Stimulated activated memory B cell treated with anti-CD40 and anti-IgM and Interleukin-4, amounts not matched to agents 10 μg/mL and 1 μg/mL and 100 μg/mL, for 72 hours (primary cell): Measurements from ENCODE around the gene RIPPLY3.
"Not testable (repeated sequence)": the region's sequence is repeated elsewhere in the genome, so short reads cannot be mapped to it uniquely, and the experiment has no call there.

Experiments
- ATAC-seq: fragments of 150-1000 bp; cut with Tn5 transposase; 2 replicates; pipeline ENCODE4 v1.10.0; 2021
- H3K27ac Mint-ChIP-seq: one replicate; pipeline ENCODE4 v1.8.0; 2022; ENCODE audit warnings: mild to moderate bottlenecking, mixed read lengths
- H3K27me3 Mint-ChIP-seq: one replicate; pipeline ENCODE4 v1.8.0; 2022; ENCODE audit warnings: mixed read lengths
- H3K36me3 Mint-ChIP-seq: one replicate; pipeline ENCODE4 v1.8.0; 2022; ENCODE audit warnings: mixed read lengths
- H3K4me1 Mint-ChIP-seq: one replicate; pipeline ENCODE4 v1.8.0; 2022; ENCODE audit warnings: mixed read lengths
- H3K4me3 Mint-ChIP-seq: one replicate; pipeline ENCODE4 v1.8.0; 2022; ENCODE audit warnings: mild to moderate bottlenecking, moderate library complexity, mixed read lengths
- H3K9me3 Mint-ChIP-seq: one replicate; pipeline ENCODE4 v1.8.0; 2022; ENCODE audit warnings: mixed read lengths

The RIPPLY3 gene

DNA sequence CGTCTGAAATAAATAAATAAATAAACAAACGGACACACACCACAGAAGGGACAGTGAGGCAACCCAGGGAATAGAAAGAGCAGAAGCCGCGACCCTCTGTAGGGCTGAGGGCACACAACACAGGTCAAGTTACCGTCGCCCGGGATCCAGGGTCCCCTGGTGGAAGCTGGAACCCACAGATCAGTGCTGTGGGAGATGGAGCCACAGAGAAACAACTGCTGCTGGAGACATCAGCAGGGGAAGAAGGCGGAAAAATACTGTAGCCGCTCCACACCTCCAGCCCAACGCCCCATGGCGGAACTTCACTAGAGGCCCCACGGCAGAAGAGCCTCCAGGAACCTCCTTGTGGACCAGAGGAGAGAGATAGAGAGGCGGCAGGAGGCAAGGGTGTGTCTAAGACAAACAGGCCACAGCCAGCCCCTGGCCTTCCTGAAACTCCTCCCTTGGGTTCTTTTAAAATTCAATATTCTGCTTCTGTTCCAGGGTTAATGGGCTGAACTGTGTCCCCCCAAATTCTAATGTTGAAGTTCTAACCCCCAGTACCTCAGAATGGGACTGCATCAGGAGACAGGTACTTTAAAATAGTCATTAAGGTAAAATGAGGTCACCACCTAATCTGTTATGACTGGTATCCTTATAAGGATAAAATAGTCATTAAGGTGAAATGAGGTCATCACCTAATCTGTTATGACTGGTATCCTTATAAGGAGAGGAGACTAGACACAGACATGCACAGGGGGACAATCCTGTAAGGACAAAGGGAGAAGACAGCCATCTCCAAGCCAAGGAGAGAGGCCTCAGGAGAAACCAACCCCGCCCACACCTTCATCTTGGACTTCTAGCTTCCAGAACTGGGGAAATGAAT lies 32.3 kb upstream of the RIPPLY3 start:
- Mint-ChIP-seq H3K9me3 (no peaks in the 10 kb centered on the region), H3K36me3 (no peaks in the 10 kb centered on the region), H3K4me3 (no peak overlapping the region), H3K4me1 (peaks cover 22% of the 10 kb centered on the region), H3K27ac (no peak overlapping the region), H3K27me3 (no peaks in the 10 kb centered on the region)
- ATAC-seq = no peak

DNA sequence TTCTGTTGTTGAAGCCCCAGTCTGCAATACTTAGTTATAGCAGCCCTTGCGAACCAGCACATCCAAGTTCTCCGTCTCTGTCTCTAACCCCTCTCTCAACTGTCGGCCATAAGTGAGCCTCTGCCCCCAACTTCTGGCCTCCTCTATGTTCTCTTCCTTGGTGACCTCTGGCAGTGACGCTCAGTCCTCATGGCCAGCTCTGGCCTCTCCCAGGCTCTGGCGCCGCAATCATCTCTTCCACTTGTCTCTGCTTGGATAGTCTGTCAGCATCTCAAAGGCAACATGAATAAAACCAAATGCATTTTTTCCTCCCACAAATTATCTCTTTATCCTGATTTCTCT lies 31.7 kb upstream of the RIPPLY3 start:
- no peak for ATAC-seq
- peaks cover 22% of the 10 kb centered on the region for H3K4me1 Mint-ChIP-seq
- no peaks in the 10 kb centered on the region for H3K9me3 Mint-ChIP-seq
- H3K4me3 Mint-ChIP-seq = no peak overlapping the region
- no peaks in the 10 kb centered on the region for H3K27me3 Mint-ChIP-seq
- H3K27ac Mint-ChIP-seq = no peak overlapping the region
- no peaks in the 10 kb centered on the region for H3K36me3 Mint-ChIP-seq

DNA sequence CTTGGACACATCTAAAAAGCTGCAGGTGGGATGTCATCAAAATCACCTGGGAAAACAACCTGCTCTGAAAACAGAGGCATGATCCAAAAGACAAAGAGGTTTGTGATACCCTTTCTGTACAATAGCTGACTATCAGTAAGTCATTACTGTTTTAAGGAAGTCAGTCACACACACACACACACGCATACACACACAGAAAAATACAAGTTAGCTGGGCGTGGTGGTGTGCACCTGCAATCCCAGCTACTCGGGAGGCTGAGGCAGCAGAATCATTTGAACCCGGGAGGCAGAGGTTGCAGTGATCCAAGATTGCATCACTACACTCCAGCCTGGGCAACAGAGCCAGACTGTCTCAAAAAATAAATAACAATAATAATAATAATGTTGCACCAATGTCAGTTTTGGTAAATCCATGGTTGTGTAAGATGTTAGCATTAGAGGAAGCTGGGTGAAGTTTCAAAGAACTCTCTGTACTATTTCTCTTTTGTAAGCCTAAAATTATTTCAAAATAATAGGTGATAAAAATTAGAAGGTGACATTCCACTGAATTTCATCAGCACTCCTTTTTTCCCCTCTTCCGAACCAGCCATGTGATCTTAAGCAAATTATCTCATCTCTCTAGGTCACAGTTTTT lies 30.2 kb upstream of the RIPPLY3 start:
- ATAC-seq = no peak
- Mint-ChIP-seq H3K27ac (peak overlapping the region; percentile 70), H3K27me3 (no peaks in the 10 kb centered on the region), H3K36me3 (no peaks in the 10 kb centered on the region), H3K4me3 (no peak overlapping the region), H3K4me1 (peaks cover 32% of the 10 kb centered on the region), H3K9me3 (no peaks in the 10 kb centered on the region)

DNA sequence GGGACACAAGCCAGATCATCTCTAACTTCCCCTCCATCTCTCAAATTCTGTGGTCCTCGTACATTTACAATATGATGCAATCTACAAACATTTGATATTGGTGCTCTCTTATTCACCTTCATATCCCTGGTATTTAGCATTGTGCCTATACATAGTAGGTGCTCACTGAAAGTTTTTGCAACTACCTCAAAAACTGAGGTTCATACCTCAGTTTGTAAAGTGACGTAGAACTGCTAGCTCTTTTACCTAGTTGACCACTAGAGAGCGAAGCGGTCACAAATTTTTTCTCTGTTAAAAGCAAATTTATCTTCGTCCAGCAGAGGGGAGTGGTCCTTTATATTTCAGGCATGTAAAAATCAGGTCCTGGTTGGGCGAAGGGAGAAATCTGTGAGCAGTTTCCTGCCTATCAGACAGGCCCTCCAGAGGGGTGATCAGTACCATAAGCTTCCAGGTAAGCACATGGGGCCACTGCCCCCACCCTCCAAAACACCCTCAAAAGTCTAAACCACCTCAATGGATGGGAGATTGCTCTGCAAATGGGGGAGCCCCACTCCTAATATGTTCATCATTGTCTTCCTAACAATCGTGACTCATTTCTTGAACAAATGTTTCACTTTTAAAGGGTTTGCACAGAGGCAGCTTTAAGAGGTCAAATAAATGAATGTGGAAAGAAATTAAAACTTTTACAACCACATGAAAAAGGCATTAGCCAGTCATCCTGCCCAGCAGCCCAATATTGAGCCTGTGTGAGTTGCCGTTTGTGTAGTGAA lies 29.4 kb upstream of the RIPPLY3 start:
- ATAC-seq = peak; percentile 76
- no peak overlapping the region for H3K4me3 Mint-ChIP-seq
- peaks cover 35% of the 10 kb centered on the region for H3K4me1 Mint-ChIP-seq
- peak overlapping the region; percentile 70 for H3K27ac Mint-ChIP-seq
- H3K36me3 Mint-ChIP-seq = no peaks in the 10 kb centered on the region
- no peaks in the 10 kb centered on the region for H3K9me3 Mint-ChIP-seq
- no peaks in the 10 kb centered on the region for H3K27me3 Mint-ChIP-seq

DNA sequence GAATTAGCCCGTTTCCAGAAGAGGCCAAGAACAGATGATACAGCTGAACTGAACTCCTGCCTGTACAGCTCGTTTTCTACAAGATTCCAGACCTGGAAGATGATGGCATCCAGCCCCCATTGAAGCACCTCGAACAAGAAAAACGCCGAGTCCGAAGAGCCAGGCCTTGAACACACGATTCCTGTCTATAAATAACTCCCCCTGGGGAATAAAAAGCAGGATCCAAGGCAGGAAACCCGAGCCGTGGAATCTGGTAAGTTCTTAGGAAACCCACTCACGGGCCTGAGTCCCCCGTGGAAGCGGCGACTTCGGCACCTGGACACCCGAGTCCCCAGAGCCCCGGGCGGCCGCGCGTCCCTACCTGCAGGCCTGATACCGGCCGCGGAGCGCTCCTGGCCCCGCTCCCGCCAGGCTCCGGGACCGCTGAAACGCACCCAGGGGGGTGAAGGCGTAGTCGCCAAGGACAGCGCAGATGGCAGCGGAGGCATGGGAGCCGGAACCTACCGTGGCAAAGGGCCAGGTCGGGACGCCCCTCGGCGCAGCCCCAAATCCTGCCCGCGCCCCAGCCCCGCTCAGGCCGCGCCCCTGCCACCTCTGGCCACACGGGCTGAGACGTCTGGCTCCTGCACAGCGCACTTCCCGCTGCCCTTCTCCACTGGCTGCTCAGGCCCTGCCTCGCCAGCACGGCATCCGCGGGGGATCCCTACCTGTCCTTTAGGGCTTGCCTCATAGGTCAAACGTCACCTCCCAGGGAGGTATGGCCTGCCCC lies 26.0 kb upstream of the RIPPLY3 start:
- Mint-ChIP-seq H3K27ac (peak overlapping the region; percentile 69), H3K4me1 (peaks cover 35% of the 10 kb centered on the region), H3K9me3 (no peaks in the 10 kb centered on the region), H3K27me3 (no peaks in the 10 kb centered on the region), H3K4me3 (peak overlapping the region; percentile 82), H3K36me3 (no peaks in the 10 kb centered on the region)
- peak; percentile 73 for ATAC-seq

DNA sequence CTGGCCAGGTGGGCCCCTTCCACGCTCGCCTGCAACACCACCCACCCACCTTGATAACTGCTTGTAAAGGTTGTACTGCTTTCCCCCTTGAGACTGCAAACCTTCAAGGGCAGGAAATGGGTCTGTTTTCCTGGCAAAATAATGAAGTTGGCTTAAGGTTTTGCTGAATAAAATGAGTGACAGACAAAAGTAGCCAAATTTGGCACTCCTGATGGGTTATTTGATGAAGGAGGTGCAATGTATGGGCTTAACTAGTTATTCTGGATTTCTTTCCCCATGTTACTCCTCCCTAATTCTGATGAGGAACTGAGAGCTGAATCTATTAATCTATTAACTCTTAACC lies 25.5 kb upstream of the RIPPLY3 start:
- H3K27ac Mint-ChIP-seq = peak overlapping the region; percentile 69
- no peaks in the 10 kb centered on the region for H3K27me3 Mint-ChIP-seq
- H3K4me3 Mint-ChIP-seq = peak overlapping the region; percentile 82
- peak; percentile 24 for ATAC-seq
- no peaks in the 10 kb centered on the region for H3K36me3 Mint-ChIP-seq
- H3K4me1 Mint-ChIP-seq = peaks cover 35% of the 10 kb centered on the region
- H3K9me3 Mint-ChIP-seq = no peaks in the 10 kb centered on the region

DNA sequence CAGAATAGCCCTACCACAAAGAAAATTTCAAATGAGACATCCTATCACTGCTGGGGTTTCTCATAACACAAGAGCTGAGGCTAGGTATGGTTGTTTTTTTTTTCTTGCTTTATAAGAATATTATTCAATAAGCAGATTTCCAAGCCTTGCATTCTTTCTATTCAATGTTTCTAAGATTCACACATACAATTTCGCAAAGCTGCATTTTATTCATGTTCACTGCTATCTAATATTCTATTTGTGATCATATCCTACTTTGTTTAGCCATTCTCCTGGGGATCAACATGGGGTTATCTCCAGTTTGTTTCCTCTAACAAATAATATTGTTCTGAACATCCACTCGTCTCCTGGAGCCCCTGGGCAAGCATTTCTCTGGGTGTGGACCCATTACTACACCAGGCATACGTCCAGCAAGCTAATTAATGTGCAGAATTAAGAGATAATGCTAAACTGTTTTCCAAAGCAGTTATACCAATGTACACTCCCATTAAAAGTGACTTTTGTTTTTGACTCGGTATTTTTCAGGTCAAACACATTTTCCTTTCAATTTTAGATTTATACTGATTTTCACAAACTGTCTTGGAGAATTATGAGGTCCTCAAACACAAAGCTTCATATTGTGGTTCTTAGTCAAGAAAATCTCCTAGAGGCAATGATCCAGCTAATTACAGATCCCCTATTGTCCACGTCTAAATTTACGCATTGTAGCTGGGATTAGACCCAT lies 24.4 kb upstream of the RIPPLY3 start:
- Mint-ChIP-seq H3K27ac (no peak overlapping the region), H3K36me3 (no peaks in the 10 kb centered on the region), H3K27me3 (no peaks in the 10 kb centered on the region), H3K4me1 (peaks cover 25% of the 10 kb centered on the region), H3K9me3 (no peaks in the 10 kb centered on the region), H3K4me3 (no peak overlapping the region)
- ATAC-seq = no peak

DNA sequence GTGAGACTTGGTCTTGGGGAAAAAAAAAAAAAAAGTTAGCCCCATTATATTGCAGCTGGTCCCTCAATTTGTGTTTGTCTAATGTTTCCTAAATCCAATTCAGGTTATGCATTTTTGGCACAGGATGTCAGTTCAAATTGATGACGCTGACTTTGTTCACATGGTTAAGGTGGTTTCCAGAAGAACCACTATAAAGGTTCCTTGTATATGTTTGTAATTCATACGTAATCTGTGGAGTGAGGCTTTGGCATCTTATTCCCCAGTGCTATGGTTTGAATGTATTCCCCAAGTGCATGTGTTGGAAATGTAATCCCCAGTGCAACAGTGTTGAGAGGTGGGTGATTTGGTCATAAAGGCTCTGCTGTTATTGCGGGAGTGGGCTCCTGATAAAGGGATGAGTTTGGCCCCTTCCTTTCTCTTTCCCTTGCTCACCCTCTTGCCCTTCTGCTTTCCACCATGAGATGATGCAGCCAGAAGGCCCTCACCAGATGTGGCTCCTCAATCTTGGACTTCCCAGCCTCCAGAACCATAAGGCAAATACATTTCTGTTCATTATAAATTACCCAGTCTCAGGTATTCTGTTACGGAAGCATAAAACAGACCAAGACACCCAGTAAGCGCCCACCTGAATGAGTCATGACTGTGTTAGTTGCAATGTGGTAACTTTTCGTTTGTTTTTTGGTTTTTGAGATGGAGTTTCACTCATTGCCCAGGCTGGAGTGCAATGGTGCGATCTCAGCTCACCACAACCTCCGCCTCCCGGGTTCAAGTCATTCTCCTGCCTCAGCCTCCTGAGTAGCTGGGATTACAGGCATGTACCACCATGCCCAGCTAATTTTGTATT lies 20.5 kb upstream of the RIPPLY3 start:
- Mint-ChIP-seq H3K36me3 (no peaks in the 10 kb centered on the region), H3K4me3 (no peak overlapping the region), H3K27me3 (no peaks in the 10 kb centered on the region), H3K27ac (no peak overlapping the region), H3K4me1 (peaks cover 13% of the 10 kb centered on the region), H3K9me3 (no peaks in the 10 kb centered on the region)
- no peak for ATAC-seq

DNA sequence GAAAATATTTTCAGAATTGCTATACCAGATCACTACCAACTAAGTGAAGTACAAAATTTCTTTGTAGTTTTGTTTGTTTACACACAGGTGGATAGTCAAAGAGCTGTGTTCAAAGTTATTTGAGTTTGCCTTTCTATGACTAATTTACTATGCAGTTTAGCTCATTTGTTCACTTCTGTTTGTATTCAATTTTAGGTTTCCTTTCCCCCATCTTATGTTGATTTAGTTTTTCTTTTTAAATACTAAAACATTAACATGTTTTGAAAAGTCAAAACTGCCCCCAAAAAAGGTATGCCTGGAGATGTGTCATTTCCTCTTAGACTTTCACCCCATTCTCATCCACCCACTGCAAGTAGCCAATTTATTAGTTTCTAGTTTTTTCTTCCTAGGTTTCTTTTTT lies 18.7 kb upstream of the RIPPLY3 start:
- no peak for ATAC-seq
- no peaks in the 10 kb centered on the region for H3K9me3 Mint-ChIP-seq
- no peaks in the 10 kb centered on the region for H3K27me3 Mint-ChIP-seq
- H3K27ac Mint-ChIP-seq = no peak overlapping the region
- H3K4me3 Mint-ChIP-seq = no peak overlapping the region
- peaks cover 6% of the 10 kb centered on the region for H3K4me1 Mint-ChIP-seq
- no peaks in the 10 kb centered on the region for H3K36me3 Mint-ChIP-seq

DNA sequence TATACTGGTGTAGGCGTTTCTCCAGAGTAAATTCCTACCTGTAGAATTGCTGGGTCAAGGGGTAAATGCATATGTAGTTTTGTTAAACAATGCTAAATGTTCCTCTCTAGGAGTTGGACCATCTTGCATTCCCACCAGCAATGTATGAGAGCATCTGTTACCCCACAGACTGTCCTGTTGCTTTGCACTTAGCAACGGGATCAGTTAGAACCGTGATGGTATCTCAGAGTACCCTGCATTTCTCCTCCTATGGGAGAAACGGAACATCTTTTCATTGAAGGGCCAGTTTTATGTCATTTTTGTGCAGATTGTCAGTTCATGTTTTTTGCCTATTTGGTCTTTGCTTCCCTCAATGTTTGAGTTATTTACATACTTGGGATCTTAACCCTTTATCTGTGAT lies 18.0 kb upstream of the RIPPLY3 start:
- ATAC-seq = no peak
- Mint-ChIP-seq H3K27ac (no peak overlapping the region), H3K27me3 (no peaks in the 10 kb centered on the region), H3K4me1 (peaks cover 6% of the 10 kb centered on the region), H3K4me3 (no peak overlapping the region), H3K36me3 (no peaks in the 10 kb centered on the region), H3K9me3 (no peaks in the 10 kb centered on the region)

DNA sequence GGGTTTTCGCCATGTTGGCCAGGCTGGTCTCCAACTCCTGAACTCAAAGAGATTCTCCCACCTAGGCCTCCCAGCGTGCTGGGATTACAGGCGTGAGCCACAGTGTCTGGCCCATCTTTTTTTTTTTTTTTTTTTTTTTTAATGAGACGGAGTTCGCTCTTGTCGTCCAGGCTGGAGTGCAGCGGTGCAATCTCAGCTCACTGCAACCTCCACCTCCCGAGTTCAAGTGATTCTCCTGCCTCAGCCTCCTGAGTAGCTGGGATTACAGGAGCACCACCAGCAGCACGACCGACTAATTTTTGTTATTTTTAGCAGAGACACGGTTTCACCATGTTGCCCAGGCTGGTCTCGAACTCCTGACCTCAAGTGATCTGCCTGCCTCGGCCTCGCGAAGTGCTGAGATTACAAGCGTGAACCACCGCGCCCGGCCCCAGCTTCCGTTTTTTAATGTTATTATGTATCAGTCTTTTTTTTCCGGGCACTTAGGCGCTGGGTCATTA lies 17.3 kb upstream of the RIPPLY3 start:
- Mint-ChIP-seq H3K4me3 (peak overlapping the region; percentile 87), H3K27ac (peak overlapping the region; percentile 81)
- ATAC-seq, H3K9me3 Mint-ChIP-seq, H3K36me3 Mint-ChIP-seq, H3K4me1 Mint-ChIP-seq, H3K27me3 Mint-ChIP-seq: not testable (repeated sequence)

DNA sequence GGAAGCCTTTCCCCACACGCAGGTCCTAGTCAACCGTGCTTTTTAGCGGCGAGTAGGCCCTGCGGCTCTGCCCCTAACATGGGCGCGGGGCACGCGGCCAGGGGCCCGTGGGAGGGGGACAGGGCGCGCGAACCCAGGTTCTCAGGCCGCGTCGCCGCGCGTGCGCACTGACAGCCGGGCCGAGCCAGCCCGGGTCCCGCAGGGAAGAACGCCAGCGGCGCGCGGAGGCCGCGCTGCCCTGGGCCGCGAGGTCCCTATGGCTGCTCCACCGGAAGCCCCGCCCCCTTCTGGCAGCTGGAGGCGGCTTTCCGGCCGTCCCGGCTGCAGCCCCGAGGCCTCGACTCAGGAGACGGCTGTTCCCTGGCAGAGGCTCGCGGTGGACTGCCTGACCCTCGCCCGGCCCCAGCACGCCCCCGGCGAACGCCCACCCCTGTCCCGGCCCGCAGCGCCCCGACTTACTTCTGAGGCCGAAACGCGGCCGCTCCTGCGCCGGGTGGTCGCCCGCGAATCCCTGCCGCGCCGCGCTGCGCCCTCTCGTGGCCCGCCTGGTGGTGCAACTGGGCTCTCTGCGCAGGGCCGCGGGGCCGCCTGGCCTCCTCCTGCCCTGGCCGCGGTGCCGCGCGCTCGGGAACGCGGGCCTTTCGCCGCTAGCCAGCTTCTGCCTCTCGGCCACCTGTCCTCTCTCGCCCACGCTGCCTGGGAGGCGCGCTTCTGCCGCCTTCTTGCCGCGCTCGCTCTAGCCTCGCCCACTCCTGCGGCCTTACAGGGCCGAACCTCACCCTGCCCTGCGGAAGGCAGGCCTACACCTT lies 16.6 kb upstream of the RIPPLY3 start:
- no peaks in the 10 kb centered on the region for H3K36me3 Mint-ChIP-seq
- no peaks in the 10 kb centered on the region for H3K27me3 Mint-ChIP-seq
- no peaks in the 10 kb centered on the region for H3K9me3 Mint-ChIP-seq
- peak; percentile 97 for ATAC-seq
- peak overlapping the region; percentile 81 for H3K27ac Mint-ChIP-seq
- peaks cover 6% of the 10 kb centered on the region for H3K4me1 Mint-ChIP-seq
- H3K4me3 Mint-ChIP-seq = peak overlapping the region; percentile 87

DNA sequence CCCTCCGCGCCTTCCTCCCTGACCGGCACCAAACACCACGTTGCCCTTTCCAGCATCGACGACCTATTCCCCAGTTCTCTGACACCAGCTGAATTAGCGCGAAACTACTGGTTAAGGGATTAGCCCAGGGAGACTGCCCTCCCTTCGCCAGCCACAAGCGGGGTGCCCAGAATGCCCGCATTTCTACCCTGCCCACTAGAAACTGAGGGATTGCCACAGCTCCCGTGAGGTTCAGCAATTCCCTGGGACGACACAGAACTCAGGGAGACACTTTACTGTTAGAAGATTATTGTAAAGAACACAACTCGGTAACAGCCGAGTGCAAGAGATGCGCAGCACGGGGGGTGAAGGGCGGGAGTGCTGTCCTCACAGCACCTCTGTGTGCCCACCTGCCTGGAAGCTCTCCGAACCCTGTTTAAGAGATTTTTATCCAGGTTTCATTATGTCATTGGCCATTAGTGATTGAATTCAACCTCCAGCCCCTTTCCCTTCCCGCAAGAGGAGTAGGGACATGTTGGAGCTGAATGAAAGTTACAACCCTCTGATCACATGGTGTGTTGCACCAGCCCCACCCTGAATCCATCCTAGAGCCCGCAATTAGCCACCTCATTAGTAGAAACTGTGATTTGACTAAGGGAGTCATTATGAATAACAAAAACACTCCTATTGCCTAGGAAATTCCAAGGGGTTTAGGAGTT lies 15.8 kb upstream of the RIPPLY3 start:
- Mint-ChIP-seq H3K36me3 (no peaks in the 10 kb centered on the region), H3K9me3 (no peaks in the 10 kb centered on the region), H3K27ac (peak overlapping the region; percentile 81), H3K27me3 (no peaks in the 10 kb centered on the region), H3K4me3 (peak overlapping the region; percentile 87), H3K4me1 (peaks cover 6% of the 10 kb centered on the region)
- no peak for ATAC-seq
